NCI-H2227 (cell line): ENCODE measurements around the gene SLC39A7.
A peak's percentile ranks its signal among the peaks of the same experiment; 100 is the strongest.
"Not testable (repeated sequence)": the region's sequence is repeated elsewhere in the genome, so short reads cannot be mapped to it uniquely, and the experiment has no call there.

Experiments
- DNase-seq: peaks from one replicate; lab custom pipeline; 2025; ENCODE audit not compliant: unreplicated experiment; lab: John Stamatoyannopoulos, UW

SLC39A7 gene

GRCh38 chr6:33226503-33227120 is 25.9 kb downstream of the SLC39A7 start:
- not testable (repeated sequence) for DNase-seq

GRCh38 chr6:33235221-33235634 is 34.6 kb downstream of the SLC39A7 start:
- DNase-seq = no peak

- no peak for DNase-seq
Measured at GRCh38 chr6:33236328-33236727, 35.7 kb downstream of the SLC39A7 start.

- no peak for DNase-seq
Measured at GRCh38 chr6:33236852-33237251, 36.2 kb downstream of the SLC39A7 start.

- DNase-seq = peak; percentile 36
Measured at GRCh38 chr6:33237741-33238140, 37.1 kb downstream of the SLC39A7 start.

- DNase-seq = no peak
Measured at GRCh38 chr6:33241968-33242367, 41.3 kb downstream of the SLC39A7 start.

- no peak for DNase-seq
Measured at GRCh38 chr6:33243476-33243875, 42.8 kb downstream of the SLC39A7 start.

GRCh38 chr6:33247977-33248642 is 47.4 kb downstream of the SLC39A7 start:
- peak; percentile 96 for DNase-seq

- DNase-seq = no peak
Measured at GRCh38 chr6:33248643-33248931, 47.9 kb downstream of the SLC39A7 start.

- DNase-seq = peak; percentile 99
Measured at GRCh38 chr6:33248932-33249731, 48.5 kb downstream of the SLC39A7 start.

- peak; percentile 71 for DNase-seq
Measured at GRCh38 chr6:33249732-33250630, 49.3 kb downstream of the SLC39A7 start.

- DNase-seq = no peak
Measured at GRCh38 chr6:33250731-33251130, 50.1 kb downstream of the SLC39A7 start.

GRCh38 chr6:33251395-33252012 is 50.8 kb downstream of the SLC39A7 start:
- no peak for DNase-seq

- DNase-seq = no peak
Measured at GRCh38 chr6:33252759-33253158, 52.1 kb downstream of the SLC39A7 start.
